ENCODE results near the gene SETD3.

The SETD3 gene

DNA sequence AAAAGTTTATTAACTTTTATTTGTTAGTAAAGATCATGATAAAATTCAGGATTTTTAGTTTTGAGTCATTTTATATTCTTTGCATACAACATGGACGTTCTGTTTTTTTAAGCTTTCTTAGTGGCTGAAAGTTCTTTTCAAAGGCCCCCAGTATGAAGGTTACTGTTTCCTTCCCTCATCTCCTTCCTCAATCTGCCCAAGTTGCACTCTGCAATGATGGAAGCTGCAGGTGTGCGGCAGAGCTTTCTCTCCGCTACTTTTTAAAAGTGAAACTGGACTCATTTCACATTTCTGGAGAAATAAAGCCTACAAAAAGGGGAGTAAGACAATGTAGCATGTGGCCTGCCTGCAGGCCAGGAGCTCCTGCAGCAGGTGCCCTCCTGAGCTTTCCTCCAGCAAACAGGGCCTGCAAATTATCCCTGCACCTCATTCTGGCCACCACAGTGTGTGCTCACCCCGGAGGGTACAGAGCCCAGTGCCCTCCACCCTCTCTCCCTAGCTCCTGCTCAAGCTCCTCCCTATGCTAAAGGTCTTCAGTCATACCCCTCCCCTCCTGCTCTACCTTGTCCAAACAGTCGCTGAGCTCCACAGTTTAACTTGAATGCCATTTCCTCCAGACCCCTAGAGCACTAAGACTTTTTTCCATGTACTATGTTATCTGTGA, 78.9 kb downstream of the SETD3 start:
- peaks cover 22% of the 10 kb centered on the region for H3K36me3 ChIP-seq (ENCODE audit: insufficient read depth, low read length)
- H3K79me2 ChIP-seq (ENCODE audit: insufficient read depth, low read length) = no peaks in the 10 kb centered on the region
- no peaks in the 10 kb centered on the region; the same call in 1 of the 2 replicates for H3F3A ChIP-seq (ENCODE audit: insufficient read depth, low read length)
- no peaks in the 10 kb centered on the region for H4K20me1 ChIP-seq (ENCODE audit: insufficient read depth, low read length)
- H3K27ac ChIP-seq (ENCODE audit: low read depth, low read length, poor library complexity, severe bottlenecking) = peak overlapping the region; percentile 22
- TF ChIP-seq, protein P1, sequence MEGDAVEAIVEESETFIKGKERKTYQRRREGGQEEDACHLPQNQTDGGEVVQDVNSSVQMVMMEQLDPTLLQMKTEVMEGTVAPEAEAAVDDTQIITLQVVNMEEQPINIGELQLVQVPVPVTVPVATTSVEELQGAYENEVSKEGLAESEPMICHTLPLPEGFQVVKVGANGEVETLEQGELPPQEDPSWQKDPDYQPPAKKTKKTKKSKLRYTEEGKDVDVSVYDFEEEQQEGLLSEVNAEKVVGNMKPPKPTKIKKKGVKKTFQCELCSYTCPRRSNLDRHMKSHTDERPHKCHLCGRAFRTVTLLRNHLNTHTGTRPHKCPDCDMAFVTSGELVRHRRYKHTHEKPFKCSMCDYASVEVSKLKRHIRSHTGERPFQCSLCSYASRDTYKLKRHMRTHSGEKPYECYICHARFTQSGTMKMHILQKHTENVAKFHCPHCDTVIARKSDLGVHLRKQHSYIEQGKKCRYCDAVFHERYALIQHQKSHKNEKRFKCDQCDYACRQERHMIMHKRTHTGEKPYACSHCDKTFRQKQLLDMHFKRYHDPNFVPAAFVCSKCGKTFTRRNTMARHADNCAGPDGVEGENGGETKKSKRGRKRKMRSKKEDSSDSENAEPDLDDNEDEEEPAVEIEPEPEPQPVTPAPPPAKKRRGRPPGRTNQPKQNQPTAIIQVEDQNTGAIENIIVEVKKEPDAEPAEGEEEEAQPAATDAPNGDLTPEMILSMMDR (IDR thresholded peaks at IDR 0.05; ENCODE audit: low read length) = no peak
- TF ChIP-seq EZH2 (IDR thresholded peaks at IDR 0.05; ENCODE audit: borderline replicate concordance, low read length) = no peak
- no peaks in the 10 kb centered on the region for H3K9me2 ChIP-seq (ENCODE audit: low read depth, low read length)
- peaks cover 13% of the 10 kb centered on the region for H3K4me1 ChIP-seq (ENCODE audit: insufficient read depth, low read length, severe bottlenecking)
- H3K9me3 ChIP-seq (ENCODE audit: low read length) = no peaks in the 10 kb centered on the region
- H3K4me3 ChIP-seq (ENCODE audit: low read depth, low read length, poor library complexity, severe bottlenecking) = no peak overlapping the region
- H3K27me3 ChIP-seq (ENCODE audit: insufficient read depth, low read length) = no peaks in the 10 kb centered on the region
- no peak overlapping the region for H2AFZ ChIP-seq (ENCODE audit: low read length)
- peak overlapping the region; percentile 25; the same call in 1 of the 2 replicates for H3K4me2 ChIP-seq (ENCODE audit: low read length)
- no peak overlapping the region for H3K9ac ChIP-seq (ENCODE audit: low read length)

DNA sequence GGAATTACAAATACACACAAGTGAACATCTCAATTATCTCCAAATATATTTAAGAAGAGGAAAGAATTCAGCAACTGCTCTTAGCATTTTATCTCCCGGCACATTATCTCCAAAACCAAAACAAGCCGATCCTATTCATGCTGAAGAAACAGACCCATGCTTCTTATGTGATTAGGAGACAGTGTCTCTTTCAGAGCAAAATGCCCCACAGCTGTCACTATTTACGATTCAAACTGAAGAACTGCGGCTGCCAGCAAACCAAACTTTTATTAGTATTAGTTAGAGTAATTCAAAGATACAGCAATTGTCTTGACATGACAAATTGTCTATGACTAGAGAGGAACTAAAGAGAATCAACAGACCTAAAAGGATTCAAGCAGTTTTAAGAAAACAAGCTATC, 79.4 kb downstream of the SETD3 start:
- no peak overlapping the region for H3K4me3 ChIP-seq (ENCODE audit: low read depth, low read length, poor library complexity, severe bottlenecking)
- no peaks in the 10 kb centered on the region for H4K20me1 ChIP-seq (ENCODE audit: insufficient read depth, low read length)
- peaks cover 21% of the 10 kb centered on the region for H3K36me3 ChIP-seq (ENCODE audit: insufficient read depth, low read length)
- H3K4me1 ChIP-seq (ENCODE audit: insufficient read depth, low read length, severe bottlenecking) = peaks cover 13% of the 10 kb centered on the region
- H3K9me2 ChIP-seq (ENCODE audit: low read depth, low read length) = no peaks in the 10 kb centered on the region
- TF ChIP-seq EZH2 (IDR thresholded peaks at IDR 0.05; ENCODE audit: borderline replicate concordance, low read length) = no peak
- TF ChIP-seq, protein P1 (IDR thresholded peaks at IDR 0.05; ENCODE audit: low read length) = no peak
- H3K79me2 ChIP-seq (ENCODE audit: insufficient read depth, low read length) = no peaks in the 10 kb centered on the region
- no peak overlapping the region for H2AFZ ChIP-seq (ENCODE audit: low read length)
- no peaks in the 10 kb centered on the region for H3K27me3 ChIP-seq (ENCODE audit: insufficient read depth, low read length)
- H3K4me2 ChIP-seq (ENCODE audit: low read length) = no peak overlapping the region
- no peaks in the 10 kb centered on the region for H3K9me3 ChIP-seq (ENCODE audit: low read length)
- peak overlapping the region; percentile 22 for H3K27ac ChIP-seq (ENCODE audit: low read depth, low read length, poor library complexity, severe bottlenecking)
- H3K9ac ChIP-seq (ENCODE audit: low read length) = no peak overlapping the region; the same call in 1 of the 2 replicates
- no peaks in the 10 kb centered on the region; the same call in 1 of the 2 replicates for H3F3A ChIP-seq (ENCODE audit: insufficient read depth, low read length)

DNA sequence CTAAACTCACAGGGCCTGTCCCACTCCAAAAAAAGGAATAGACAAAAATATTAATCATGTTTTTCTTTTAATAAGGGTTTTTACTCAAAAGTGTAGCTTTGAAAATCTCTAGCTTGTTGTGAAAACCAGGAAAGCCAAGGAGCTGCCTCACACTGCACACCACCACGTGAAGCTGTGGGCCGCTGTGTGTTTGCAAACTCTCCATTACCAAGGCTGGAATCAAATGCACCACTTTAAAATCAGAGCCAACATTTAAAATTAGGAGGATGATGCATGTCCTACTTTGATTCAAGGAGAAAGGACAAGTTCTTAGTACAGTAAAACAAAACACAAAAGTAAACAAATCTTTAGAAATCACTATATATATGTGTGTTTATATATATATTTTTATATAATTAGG, 83.0 kb downstream of the SETD3 start:
- H2AFZ ChIP-seq (ENCODE audit: low read length) = no peak overlapping the region
- TF ChIP-seq, protein P1 (IDR thresholded peaks at IDR 0.05; ENCODE audit: low read length) = no peak
- no peak for TF ChIP-seq EZH2 (IDR thresholded peaks at IDR 0.05; ENCODE audit: borderline replicate concordance, low read length)
- no peak overlapping the region for H3K4me2 ChIP-seq (ENCODE audit: low read length)
- no peak overlapping the region for H3K4me3 ChIP-seq (ENCODE audit: low read depth, low read length, poor library complexity, severe bottlenecking)
- H3K4me1 ChIP-seq (ENCODE audit: insufficient read depth, low read length, severe bottlenecking) = peaks cover 13% of the 10 kb centered on the region
- H4K20me1 ChIP-seq (ENCODE audit: insufficient read depth, low read length) = no peaks in the 10 kb centered on the region
- H3F3A ChIP-seq (ENCODE audit: insufficient read depth, low read length) = no peaks in the 10 kb centered on the region; the same call in 1 of the 2 replicates
- no peaks in the 10 kb centered on the region for H3K79me2 ChIP-seq (ENCODE audit: insufficient read depth, low read length)
- H3K9ac ChIP-seq (ENCODE audit: low read length) = no peak overlapping the region
- H3K36me3 ChIP-seq (ENCODE audit: insufficient read depth, low read length) = peaks cover 19% of the 10 kb centered on the region
- H3K27ac ChIP-seq (ENCODE audit: low read depth, low read length, poor library complexity, severe bottlenecking) = no peak overlapping the region
- no peaks in the 10 kb centered on the region for H3K27me3 ChIP-seq (ENCODE audit: insufficient read depth, low read length)
- no peaks in the 10 kb centered on the region for H3K9me3 ChIP-seq (ENCODE audit: low read length)
- no peaks in the 10 kb centered on the region for H3K9me2 ChIP-seq (ENCODE audit: low read depth, low read length)

Data from OCI-LY1 (cell line).